Measurements from ENCODE around the gene REL.
"Not testable (repeated sequence)": the region's sequence is repeated elsewhere in the genome, so short reads cannot be mapped to it uniquely, and the experiment has no call there.

REL gene

GRCh38 chr2:60907329-60907728 lies 26.0 kb downstream of the REL start:
- no peak for TF ChIP-seq CTCF (conservative IDR thresholded peaks at IDR 0.05; ENCODE audit: low read depth, low read length)
- H3K4me3 ChIP-seq (ENCODE audit: low read length) = no peak overlapping the region
- no peak for DNase-seq (ENCODE audit: low read depth)

- DNase-seq (ENCODE audit: low read depth) = no peak
- TF ChIP-seq CTCF (conservative IDR thresholded peaks at IDR 0.05; ENCODE audit: low read depth, low read length) = no peak
- no peak overlapping the region for H3K4me3 ChIP-seq (ENCODE audit: low read length)
These were observed 44.8 kb downstream of the REL start for GRCh38 chr2:60925994-60926740.

GRCh38 chr2:60926741-60927552 lies 45.6 kb downstream of the REL start:
- no peak for DNase-seq (ENCODE audit: low read depth)
- TF ChIP-seq CTCF (conservative IDR thresholded peaks at IDR 0.05; ENCODE audit: low read depth, low read length) = no peak
- no peak overlapping the region for H3K4me3 ChIP-seq (ENCODE audit: low read length)

GRCh38 chr2:60932061-60932460 lies 50.7 kb downstream of the REL start:
- DNase-seq (ENCODE audit: low read depth); H3K4me3 ChIP-seq (ENCODE audit: low read length): not testable (repeated sequence)

- TF ChIP-seq CTCF (conservative IDR thresholded peaks at IDR 0.05; ENCODE audit: low read depth, low read length) = no peak
- no peak for DNase-seq (ENCODE audit: low read depth)
- H3K4me3 ChIP-seq (ENCODE audit: low read length) = no peak overlapping the region
These were observed 51.6 kb downstream of the REL start for GRCh38 chr2:60932954-60933353.

GRCh38 chr2:60934165-60934722 lies 52.9 kb downstream of the REL start:
- TF ChIP-seq CTCF (conservative IDR thresholded peaks at IDR 0.05; ENCODE audit: low read depth, low read length) = no peak
- no peak for DNase-seq (ENCODE audit: low read depth)
- H3K4me3 ChIP-seq (ENCODE audit: low read length) = no peak overlapping the region

GRCh38 chr2:60936757-60937156 lies 55.4 kb downstream of the REL start:
- H3K4me3 ChIP-seq (ENCODE audit: low read length) = no peak overlapping the region
- no peak for DNase-seq (ENCODE audit: low read depth)
- TF ChIP-seq CTCF (conservative IDR thresholded peaks at IDR 0.05; ENCODE audit: low read depth, low read length) = no peak
